PC-9 (cell line): Measurements from ENCODE around the gene PAX7. TPM values are rescaled to one million over a fixed set of nuclear protein-coding genes. Genes with fewer than 3 reads are reported as not detected.

Source experiments
- BruUV-seq: library from RNA; stranded (reverse); fragments of 400-500 nt; replicated peaks from 2 replicates; lab custom pipeline; 2021; lab: Mats Ljungman, UMichigan
- CTCF ChIA-PET: fragments of 300-600 bp; sonication (Branson Sonifier 250); formaldehyde crosslinking; loops from one replicate; lab custom pipeline; 2022; ENCODE audit warnings: antibody characterized with exemption; lab: Charles Lee
- POLR2A ChIA-PET: fragments of 300-600 bp; sonication (Branson Sonifier 250); formaldehyde crosslinking; loops from one replicate; lab custom pipeline; 2022; ENCODE audit warnings: antibody characterized with exemption; ENCODE audit not compliant: unreplicated experiment; lab: Charles Lee
- DNase-seq, 2 experiments: peaks; one replicate each; pipeline versions ENCODE4 v3.0.0 to v3.0.0-alpha.2; 2015 to 2022; ENCODE audit warnings: mixed read lengths in 1 of 2
- H2AFZ ChIP-seq: fragments of 200-600 bp; sonication (generic); 2 replicates; pipeline ENCODE4 v1.8.1; 2017; ENCODE audit warnings: antibody characterized with exemption
- H3F3A ChIP-seq: fragments of 200-600 bp; sonication (generic); 2 replicates; pipeline ENCODE4 v1.8.1; 2017; ENCODE audit warnings: antibody characterized with exemption, mild to moderate bottlenecking, low read depth; ENCODE audit not compliant: insufficient read depth
- H3K27ac ChIP-seq: fragments of 200-600 bp; sonication (generic); 2 replicates; pipeline ENCODE4 v1.6.1; 2016; ENCODE audit warnings: mixed run types
- H3K27me3 ChIP-seq: fragments of 200-600 bp; sonication (generic); 2 replicates; pipeline ENCODE4 v1.6.1; 2016; ENCODE audit warnings: low read depth, mixed run types; ENCODE audit not compliant: insufficient read depth
- H3K36me3 ChIP-seq: fragments of 200-600 bp; sonication (generic); 2 replicates; pipeline ENCODE4 v1.6.1; 2016; ENCODE audit warnings: low read depth, mixed run types
- H3K4me1 ChIP-seq: fragments of 200-600 bp; sonication (generic); replicated peaks from 2 replicates; pipeline ENCODE4 v1.6.1; 2016; ENCODE audit warnings: mixed run types; ENCODE audit not compliant: insufficient read depth
- H3K4me2 ChIP-seq: fragments of 200-600 bp; sonication (generic); 2 replicates; pipeline ENCODE4 v1.6.1; 2017; ENCODE audit warnings: mixed run types
- H3K4me3 ChIP-seq: fragments of 200-600 bp; sonication (generic); 2 replicates; pipeline ENCODE4 v1.6.1; 2016; ENCODE audit warnings: mixed run types
- H3K79me2 ChIP-seq: fragments of 200-600 bp; sonication (generic); 2 replicates; pipeline ENCODE4 v1.6.1; 2017; ENCODE audit warnings: low read depth, mixed run types
- H3K9me2 ChIP-seq: fragments of 200-600 bp; sonication (generic); 2 replicates; pipeline ENCODE4 v1.8.1; 2017; ENCODE audit warnings: mild to moderate bottlenecking; ENCODE audit not compliant: insufficient read depth
- H3K9me3 ChIP-seq: fragments of 200-600 bp; sonication (generic); 2 replicates; pipeline ENCODE4 v1.8.1; 2016; ENCODE audit warnings: low read depth; ENCODE audit not compliant: insufficient read depth
- H4K20me1 ChIP-seq: fragments of 200-600 bp; sonication (generic); 2 replicates; pipeline ENCODE4 v1.8.1; 2017; ENCODE audit not compliant: insufficient read depth
- CTCF ChIP-seq: fragments of 200-600 bp; sonication (generic); conservative IDR thresholded peaks from 2 replicates; pipeline ENCODE4 v1.6.1; 2017; ENCODE audit warnings: mixed run types, antibody characterized with exemption, mild to moderate bottlenecking, moderate library complexity
- EZH2 ChIP-seq: fragments of 200-600 bp; sonication (generic); IDR thresholded peaks from 2 replicates; pipeline ENCODE4 v1.8.0; 2017; ENCODE audit warnings: antibody characterized with exemption, low read depth
- intact Hi-C: fragments of 100-400 bp; cut with micrococcal nuclease; formaldehyde crosslinking; loops from one replicate; pipeline ENCODE4 v1.10.0; 2022; ENCODE audit not compliant: unreplicated experiment
- total RNA-seq: library from RNA; stranded (reverse); gene quantifications from 2 replicates; pipeline ENCODE4 v1.2.3, GENCODE V29; 2021

Gene PAX7
- total RNA-seq, 1 experiment from 2014 or later: not detected

DNA sequence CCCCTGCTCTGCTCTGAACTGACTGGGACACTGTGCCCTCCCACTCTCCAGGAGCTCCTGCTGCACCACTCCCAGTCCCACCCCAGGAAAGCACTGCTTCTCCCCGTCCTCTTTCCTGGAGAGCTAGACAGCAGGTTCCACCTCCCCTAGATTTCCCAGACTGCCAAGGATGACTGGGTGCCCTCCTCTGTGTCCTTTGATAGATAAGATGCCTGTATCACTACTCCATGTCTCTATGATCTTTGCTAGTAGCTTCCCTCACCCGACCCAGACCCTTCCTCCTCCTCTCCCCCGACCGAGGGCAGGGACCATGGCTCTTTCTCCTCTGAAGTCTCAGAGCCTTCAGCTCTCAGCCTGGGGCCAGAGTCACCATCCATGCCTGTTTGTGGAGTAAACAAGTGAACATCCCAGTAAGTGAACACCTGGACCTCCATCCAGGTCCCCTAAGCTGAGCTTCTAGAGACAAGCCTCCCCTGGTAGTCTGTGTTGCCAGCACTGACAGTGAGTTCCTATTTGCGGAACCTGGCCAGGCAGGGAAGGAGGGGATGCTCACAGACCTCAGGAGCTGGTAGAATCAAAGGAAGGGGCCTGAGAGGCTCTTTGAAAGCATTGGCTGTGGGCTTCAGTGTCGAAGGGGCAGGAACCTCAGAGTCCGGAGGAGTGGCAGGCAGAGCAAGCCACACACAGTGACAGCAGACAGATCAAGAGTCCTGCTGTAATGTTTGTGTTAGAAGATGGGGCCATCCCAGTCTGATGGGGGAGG is 104.0 kb downstream of the PAX7 start:
- no TSS peak for BruUV-seq
- POLR2A ChIA-PET: no interaction called here
- H3K79me2 ChIP-seq: no peaks in the 10 kb centered on the region

GRCh38 chr1:18735224-18735997 is 104.8 kb downstream of the PAX7 start:
- no peak for TF ChIP-seq EZH2
- no peak for TF ChIP-seq CTCF
- POLR2A ChIA-PET: no interaction called here
- Histone ChIP-seq H3K9me3 (no peaks in the 10 kb centered on the region), H3K4me2 (no peak overlapping the region), H3K4me3 (no peak overlapping the region), H3K4me1 (no peaks in the 10 kb centered on the region), H3K79me2 (no peaks in the 10 kb centered on the region), H3K9me2 (no peaks in the 10 kb centered on the region), H3K27me3 (peaks cover 30% of the 10 kb centered on the region), H2AFZ (no peak overlapping the region), H3K27ac (no peak overlapping the region), H3F3A (no peaks in the 10 kb centered on the region), H3K36me3 (no peaks in the 10 kb centered on the region), H4K20me1 (no peaks in the 10 kb centered on the region)
- intact Hi-C loops: no loop called here
- BruUV-seq: no TSS peak
- CTCF ChIA-PET: no interaction called here
- no peak for DNase-seq

More for the DNA sequence above, 104.0 kb downstream of the PAX7 start:
- TF ChIP-seq CTCF (no peak), EZH2 (no peak)
- Histone ChIP-seq H3K36me3 (no peaks in the 10 kb centered on the region), H3K4me1 (no peaks in the 10 kb centered on the region), H3K9me2 (no peaks in the 10 kb centered on the region), H4K20me1 (no peaks in the 10 kb centered on the region), H3K4me2 (no peak overlapping the region), H3K4me3 (no peak overlapping the region), H3K27me3 (peaks cover 30% of the 10 kb centered on the region), H3K27ac (no peak overlapping the region), H2AFZ (no peak overlapping the region), H3K9me3 (no peaks in the 10 kb centered on the region), H3F3A (no peaks in the 10 kb centered on the region)
- CTCF ChIA-PET: no interaction called here
- intact Hi-C loops: no loop called here
- no peak for DNase-seq

DNA sequence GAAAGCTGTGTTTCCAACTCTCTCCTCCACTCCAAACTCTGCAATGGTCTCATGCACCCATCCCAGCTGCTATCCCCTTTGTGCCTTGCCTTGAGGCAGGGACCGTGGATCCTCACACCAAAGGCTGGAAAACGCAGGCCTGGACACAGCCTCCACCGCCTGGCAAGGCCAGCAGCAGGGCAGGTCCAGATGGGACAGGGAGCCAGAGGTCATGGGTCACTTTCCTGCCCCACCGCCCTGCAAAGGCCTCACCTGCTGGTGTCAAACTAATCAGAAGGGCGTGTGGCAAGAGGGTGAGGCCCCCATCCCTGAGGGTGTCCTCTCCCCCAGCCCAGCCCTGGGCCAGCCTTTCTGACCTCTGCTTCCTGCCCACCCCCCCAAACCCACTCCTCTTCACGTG is 106.3 kb downstream of the PAX7 start:
- POLR2A ChIA-PET: no interaction called here
- H3K9me2 ChIP-seq: no peaks in the 10 kb centered on the region
- no peak overlapping the region for H3K4me3 ChIP-seq
- no peaks in the 10 kb centered on the region for H3K79me2 ChIP-seq
- no peak overlapping the region for H2AFZ ChIP-seq
- H3K27me3 ChIP-seq: peaks cover 42% of the 10 kb centered on the region
- no peak for DNase-seq
- H3K4me2 ChIP-seq: no peak overlapping the region
- H3K27ac ChIP-seq: no peak overlapping the region
- CTCF ChIA-PET: no interaction called here
- H3F3A ChIP-seq: no peaks in the 10 kb centered on the region
- intact Hi-C loops: no loop called here
- no peaks in the 10 kb centered on the region for H4K20me1 ChIP-seq
- no TSS peak for BruUV-seq
- no peak for TF ChIP-seq CTCF
- no peak for TF ChIP-seq EZH2
- no peaks in the 10 kb centered on the region for H3K9me3 ChIP-seq
- no peaks in the 10 kb centered on the region for H3K36me3 ChIP-seq
- H3K4me1 ChIP-seq: no peaks in the 10 kb centered on the region
